Skin epidermis (tissue), 12 donors: ENCODE data around the gene KIF27.
"Not testable (repeated sequence)": the region's sequence is repeated elsewhere in the genome, so short reads cannot be mapped to it uniquely, and the experiment has no call there.

Experiments
- H3K27ac ChIP-seq, 21 experiments: fragments of 200-600 bp; sonication (generic) in 11 of 21; one replicate each; pipeline ENCODE4 v1.5.0; 2020; ENCODE audit warnings: mild to moderate bottlenecking in 3 of 21, inconsistent platforms in 2 of 21, moderate library complexity in 2 of 21
- H3K4me3 ChIP-seq, 7 experiments: fragments of 200-600 bp; sonication (generic) in 2 of 7; one replicate each; pipeline ENCODE4 v1.5.0; 2020; ENCODE audit warnings: inconsistent platforms in 2 of 7, mild to moderate bottlenecking in 2 of 7, moderate library complexity in 1 of 7

Gene KIF27, protein sequence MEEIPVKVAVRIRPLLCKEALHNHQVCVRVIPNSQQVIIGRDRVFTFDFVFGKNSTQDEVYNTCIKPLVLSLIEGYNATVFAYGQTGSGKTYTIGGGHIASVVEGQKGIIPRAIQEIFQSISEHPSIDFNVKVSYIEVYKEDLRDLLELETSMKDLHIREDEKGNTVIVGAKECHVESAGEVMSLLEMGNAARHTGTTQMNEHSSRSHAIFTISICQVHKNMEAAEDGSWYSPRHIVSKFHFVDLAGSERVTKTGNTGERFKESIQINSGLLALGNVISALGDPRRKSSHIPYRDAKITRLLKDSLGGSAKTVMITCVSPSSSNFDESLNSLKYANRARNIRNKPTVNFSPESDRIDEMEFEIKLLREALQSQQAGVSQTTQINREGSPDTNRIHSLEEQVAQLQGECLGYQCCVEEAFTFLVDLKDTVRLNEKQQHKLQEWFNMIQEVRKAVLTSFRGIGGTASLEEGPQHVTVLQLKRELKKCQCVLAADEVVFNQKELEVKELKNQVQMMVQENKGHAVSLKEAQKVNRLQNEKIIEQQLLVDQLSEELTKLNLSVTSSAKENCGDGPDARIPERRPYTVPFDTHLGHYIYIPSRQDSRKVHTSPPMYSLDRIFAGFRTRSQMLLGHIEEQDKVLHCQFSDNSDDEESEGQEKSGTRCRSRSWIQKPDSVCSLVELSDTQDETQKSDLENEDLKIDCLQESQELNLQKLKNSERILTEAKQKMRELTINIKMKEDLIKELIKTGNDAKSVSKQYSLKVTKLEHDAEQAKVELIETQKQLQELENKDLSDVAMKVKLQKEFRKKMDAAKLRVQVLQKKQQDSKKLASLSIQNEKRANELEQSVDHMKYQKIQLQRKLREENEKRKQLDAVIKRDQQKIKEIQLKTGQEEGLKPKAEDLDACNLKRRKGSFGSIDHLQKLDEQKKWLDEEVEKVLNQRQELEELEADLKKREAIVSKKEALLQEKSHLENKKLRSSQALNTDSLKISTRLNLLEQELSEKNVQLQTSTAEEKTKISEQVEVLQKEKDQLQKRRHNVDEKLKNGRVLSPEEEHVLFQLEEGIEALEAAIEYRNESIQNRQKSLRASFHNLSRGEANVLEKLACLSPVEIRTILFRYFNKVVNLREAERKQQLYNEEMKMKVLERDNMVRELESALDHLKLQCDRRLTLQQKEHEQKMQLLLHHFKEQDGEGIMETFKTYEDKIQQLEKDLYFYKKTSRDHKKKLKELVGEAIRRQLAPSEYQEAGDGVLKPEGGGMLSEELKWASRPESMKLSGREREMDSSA (N-terminal part only)

DNA sequence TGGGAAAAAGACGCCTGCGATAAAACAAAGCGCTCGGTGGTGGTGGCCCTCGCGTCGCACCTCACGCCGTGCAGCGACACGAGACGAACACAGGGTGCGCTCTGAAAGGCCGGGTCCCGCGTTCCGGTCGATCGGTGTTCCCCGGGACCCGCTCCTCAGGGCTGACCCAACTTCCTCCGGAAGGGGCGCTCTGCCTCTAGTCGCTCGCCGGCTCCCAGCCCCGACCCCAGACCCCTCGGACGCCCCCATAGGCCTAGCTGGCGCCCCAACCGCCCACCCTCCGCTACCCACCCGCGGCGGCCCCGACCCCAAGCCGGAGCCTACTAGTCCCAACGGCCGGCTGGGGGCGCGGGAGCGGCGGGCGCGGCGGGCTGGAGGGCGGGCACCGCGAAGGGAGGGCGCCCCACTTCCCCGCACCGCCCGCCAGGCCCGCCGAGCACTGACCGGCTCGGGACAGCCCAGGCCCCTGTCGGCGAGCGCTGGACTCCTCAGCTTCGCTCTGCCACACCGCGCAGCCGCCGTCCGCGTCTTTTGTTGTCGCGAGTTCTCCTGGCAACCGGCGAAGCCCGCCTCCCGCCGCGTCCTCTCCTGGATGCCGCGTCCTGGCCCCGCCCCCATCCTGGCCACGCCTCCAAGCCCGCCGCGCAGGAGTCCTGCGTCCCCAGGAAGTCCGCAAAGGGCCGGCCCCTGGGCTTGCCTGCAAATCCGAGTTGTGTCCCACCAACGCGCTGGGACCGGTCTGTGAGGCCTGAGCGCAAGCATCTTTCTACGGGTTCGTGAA is at the start of gene KIF27:
TSS of gene KIF27 (minus strand) at position 506 of the 781 bp plus-strand sequence. CDS start 5,841 bp downstream, outside the sequence.
- Histone ChIP-seq H3K27ac (peak within 1 kb of the TSS; percentile 82 to 100 (median 97)), H3K4me3 (peak within 1 kb of the TSS; percentile 58 to 98 (median 84))

DNA sequence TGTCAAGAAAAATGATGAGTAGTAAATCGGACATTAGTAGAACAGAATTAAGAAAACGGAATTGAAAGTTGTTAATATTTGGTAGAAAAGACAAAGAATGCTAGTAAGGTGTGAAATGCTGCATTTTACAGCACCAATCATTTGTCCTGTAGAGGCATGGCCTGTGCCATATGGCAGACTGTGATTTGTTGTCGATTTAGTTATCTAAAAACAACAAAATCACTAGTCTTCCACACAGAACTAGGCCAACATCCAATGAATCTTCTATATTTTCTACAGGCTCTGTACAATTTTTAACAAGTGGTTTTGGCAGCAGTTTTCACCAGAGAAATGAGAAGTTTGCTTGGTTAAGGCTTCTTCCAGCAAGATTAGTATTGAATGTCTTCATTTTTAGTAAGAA is 48.4 kb upstream of the KIF27 start:
- no peak overlapping the region for H3K27ac ChIP-seq
- H3K4me3 ChIP-seq: no peak overlapping the region

DNA sequence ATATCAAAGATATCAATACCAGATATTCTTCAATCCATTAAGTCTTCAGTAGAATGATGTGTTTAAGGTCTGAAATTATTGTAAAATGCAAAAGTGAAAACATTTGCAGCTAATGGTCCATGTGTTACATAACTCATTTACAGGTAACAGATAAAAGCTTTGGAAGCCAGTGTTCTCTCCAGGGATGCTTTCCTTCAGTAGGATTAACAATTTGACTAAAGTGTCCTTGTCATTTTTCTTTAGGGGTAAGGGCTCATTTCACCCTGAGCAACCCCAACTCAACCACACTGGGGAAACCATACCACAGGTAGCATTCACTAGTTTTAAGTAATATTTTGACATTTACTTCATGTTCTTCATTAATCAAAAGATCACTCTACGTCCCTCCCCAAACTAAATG is 45.8 kb upstream of the KIF27 start:
- H3K4me3 ChIP-seq: no peak overlapping the region
- no peak overlapping the region for H3K27ac ChIP-seq

DNA sequence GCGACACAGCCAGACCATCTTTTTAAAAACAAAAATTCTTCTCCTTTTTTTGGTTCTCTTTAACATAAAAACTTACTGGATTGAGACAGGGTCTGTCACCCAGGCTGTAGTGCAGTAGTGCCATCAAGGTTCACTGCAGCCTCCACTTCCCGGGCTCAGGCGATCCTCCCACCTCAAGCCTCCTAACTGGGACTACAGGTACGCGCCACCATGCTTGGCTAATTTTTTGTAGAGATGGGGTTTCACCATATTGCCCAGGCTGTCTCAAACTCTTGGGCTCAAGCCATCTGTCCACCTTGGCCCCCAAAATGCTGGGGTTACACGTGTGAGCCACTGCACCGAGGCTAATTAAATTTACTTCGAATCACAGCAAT is 45.0 kb upstream of the KIF27 start:
- no peak overlapping the region for H3K4me3 ChIP-seq
- H3K27ac ChIP-seq: no peak overlapping the region

DNA sequence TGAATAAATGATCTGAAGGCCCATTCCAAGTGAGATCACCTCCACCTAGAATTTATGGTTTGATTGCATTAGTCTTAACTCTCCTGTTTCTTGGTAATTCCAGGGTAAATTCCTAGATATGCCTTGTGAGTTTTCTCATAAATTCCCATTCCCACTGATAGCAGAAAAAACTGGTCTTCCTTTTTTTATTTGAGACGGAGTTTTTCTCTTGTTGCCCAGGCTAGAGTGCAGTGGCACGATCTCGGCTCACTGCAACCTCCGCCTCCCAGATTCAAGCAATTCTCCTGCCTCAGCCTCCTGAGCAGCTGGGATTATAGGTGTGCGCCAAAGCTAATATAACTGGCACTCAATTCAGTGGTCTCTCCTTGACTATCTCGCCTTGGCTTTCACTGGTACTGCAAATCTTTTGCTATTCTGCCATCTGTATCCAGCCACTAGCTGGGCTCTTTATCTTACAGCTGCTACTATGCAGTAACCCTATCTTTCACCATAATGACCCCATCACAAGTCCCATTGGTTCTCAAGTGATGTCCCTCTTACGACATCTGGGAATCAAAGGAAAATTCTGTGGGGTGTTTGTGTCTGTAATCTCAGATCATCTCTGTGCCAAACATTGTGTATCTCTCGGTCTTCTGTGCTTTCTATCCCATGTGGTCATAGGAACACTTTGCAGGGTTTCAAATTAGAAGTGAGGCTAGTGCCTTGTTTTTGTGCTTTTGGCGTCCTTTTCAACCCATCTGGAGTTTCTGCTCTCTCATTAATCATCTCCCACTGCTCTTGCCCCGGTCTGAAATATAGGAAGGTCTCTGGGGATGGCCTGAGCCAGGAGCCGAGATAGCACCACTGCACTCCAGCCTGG is 44.3 kb upstream of the KIF27 start:
- Histone ChIP-seq H3K4me3 (no peak overlapping the region), H3K27ac (no peak overlapping the region)

DNA sequence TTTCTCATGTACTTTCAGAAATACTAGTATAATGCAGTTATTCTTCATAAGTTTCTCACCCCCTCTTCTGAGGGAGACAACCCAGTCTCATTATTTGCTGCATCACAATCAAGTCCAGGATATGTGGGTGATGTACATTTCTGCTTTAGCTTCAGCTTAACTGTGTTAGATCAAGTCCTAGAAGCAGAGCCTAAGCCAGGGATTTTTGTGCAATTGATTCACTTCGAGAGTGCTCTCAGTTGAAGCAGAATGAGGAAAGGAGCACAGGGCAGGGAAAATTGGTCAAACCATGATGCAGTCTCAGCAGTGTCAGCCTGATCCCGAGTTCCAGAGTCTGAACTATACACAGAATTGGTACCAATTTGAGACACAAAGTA is 43.7 kb upstream of the KIF27 start:
- H3K4me3 ChIP-seq: no peak overlapping the region
- no peak overlapping the region for H3K27ac ChIP-seq

DNA sequence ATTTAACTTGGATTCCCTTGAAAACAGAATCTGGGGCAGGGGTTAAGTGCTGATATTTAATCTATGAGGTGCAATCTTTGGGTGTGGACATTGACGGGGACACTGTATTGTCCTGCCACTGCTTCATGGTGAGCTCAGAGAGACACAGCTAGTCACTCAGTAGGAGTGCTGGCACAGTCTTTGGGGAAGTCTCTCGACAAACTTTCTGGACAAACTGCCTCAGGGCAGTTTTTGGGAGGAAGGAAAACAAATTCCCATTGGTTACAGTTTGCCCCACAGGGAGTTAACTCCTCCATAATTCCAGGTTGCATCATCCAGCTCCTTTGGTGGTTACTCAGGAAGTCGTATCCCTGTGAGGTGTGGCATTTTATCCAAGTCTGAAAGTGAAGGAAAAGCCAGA is 40.9 kb upstream of the KIF27 start:
- H3K27ac ChIP-seq: no peak overlapping the region
- no peak overlapping the region for H3K4me3 ChIP-seq

DNA sequence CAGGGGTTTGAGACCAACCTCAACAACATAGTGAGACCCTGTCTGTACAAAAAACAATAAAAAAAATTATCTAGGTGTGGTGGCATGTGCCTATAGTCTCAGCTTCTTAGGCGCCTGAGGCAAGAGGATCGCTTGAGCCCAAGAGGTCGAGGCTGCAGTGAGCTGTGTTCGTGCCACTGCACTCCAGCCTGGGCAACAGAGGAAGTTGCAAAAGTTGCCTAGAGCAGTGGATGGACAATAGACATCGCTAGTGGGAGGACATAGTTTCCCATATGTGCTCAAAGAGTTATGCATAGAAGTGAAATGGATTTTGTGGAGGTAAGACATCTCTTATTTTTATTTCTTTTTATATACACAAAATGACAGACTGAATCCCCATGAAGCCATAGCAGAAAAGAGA is 39.8 kb upstream of the KIF27 start:
- Histone ChIP-seq H3K27ac (no peak overlapping the region), H3K4me3 (no peak overlapping the region)

DNA sequence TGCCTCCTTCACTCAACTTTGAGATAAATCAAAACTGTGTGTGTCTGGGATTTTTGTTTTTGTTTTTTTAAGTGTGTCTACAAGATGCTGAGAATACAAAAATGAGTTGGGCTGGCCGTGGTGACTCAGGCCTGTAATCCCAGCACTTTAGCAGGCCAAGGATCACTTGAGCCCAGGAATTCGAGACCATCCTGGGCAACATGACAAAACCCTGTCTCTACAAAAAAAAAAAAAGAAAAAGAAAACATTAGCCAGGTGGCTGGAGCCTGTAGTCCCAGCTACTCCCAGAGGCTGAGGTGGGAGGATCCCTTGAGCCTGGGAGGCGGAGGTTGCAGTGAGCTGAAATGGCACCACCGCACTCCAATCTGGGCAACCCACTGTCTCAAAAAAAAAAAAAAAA is 37.8 kb upstream of the KIF27 start:
- Histone ChIP-seq H3K4me3 (no peak overlapping the region), H3K27ac (no peak overlapping the region)

DNA sequence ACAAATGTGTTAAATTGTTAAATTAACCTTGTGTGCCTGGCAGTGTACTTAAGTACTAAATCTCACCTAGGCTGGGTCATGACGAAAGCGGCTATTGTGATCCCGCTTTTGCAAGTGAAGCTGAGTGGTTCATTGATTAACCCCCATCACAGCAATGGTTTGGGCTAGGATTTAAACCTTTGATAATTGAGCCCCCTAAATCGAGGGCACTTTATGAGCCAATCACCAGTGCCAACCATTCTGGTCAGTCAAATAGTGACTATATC is 35.9 kb upstream of the KIF27 start:
- Histone ChIP-seq H3K4me3 (peak overlapping the region; percentile 50 to 67 (median 61)), H3K27ac (peak overlapping the region in 17 of 21 experiments; percentile 76 to 95 (median 91))

DNA sequence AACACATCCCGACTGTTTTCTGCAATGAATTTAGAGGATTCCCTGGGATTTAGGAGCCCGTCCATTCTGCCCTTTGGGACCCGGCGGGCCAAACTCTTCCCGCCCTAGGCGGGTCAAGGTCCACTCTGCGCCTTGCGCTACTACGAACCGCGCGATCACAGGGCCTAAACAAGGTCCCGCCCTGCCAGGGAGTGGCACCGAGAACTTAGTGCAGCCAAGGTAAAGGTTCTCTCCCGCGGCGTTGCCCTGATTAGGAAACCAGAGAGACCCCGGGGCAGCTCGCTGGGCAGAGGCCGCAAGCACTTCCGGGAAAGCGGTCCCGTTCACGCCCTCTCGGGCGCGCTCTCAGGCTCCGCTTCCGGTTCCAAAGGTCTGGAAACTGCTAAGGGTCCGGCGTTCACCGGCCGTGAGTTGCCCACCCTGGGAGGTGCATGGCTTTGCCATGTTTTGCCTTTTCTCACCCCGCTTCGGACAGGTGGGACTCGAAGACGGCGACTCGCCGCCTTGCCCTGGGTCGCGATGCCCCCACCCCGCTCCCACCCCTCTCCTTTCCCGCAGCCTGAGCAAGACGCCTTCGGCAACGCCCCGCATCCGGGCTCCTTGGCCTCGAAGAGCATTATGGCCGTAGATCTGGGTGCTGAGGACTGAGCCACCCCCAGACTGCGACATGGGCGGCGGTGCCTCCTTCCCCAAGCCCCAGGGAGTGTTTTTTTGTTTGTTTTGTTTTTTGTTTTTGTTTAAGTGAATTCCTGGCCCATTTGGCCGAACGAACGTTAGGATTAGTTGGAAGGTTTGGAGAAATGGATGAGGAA is 35.4 kb upstream of the KIF27 start:
- Histone ChIP-seq H3K27ac (peak overlapping the region; percentile 47 to 95 (median 89)), H3K4me3 (peak overlapping the region; percentile 50 to 67 (median 61))

DNA sequence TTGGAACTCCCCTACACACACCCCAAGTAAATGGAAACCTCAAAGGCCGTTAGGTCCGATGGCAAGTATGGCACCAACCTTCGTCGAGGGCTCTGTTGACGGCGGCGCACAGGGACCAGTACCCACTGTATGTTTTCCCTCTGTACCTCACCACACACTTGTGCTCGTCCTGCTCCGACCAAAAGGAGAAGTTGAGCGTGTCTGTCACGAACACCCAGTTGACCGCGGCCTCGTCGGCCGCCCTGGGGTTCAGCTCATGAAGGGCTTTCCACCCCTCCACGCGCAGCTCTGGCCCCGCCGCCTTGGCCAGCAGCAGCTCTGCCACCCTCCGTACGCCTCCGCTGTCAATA is 34.8 kb upstream of the KIF27 start:
- Histone ChIP-seq H3K4me3 (peak overlapping the region; percentile 50 to 67 (median 61)), H3K27ac (peak overlapping the region; percentile 47 to 95 (median 89))

DNA sequence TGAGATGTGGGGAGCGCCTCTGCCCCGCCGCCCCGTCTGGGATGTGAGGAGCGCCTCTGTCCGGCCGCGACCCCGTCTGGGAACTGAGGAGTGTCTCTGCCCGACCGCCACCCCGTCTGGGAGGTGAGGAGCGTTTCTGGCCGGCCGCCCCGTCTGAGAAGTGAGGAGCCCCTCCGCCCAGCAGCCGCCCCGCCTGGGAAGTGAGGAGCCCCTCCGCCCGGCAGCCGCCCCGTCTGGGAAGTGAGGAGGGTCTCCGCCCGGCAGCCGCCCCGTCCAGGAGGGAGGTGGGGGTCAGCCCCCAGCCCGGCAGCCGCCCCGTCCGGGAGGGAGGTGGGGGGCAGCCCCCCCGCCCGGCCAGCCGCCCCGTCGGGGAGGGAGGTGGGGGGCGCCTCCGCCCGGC is 26.9 kb upstream of the KIF27 start:
- not testable (repeated sequence) for H3K27ac ChIP-seq, H3K4me3 ChIP-seq

DNA sequence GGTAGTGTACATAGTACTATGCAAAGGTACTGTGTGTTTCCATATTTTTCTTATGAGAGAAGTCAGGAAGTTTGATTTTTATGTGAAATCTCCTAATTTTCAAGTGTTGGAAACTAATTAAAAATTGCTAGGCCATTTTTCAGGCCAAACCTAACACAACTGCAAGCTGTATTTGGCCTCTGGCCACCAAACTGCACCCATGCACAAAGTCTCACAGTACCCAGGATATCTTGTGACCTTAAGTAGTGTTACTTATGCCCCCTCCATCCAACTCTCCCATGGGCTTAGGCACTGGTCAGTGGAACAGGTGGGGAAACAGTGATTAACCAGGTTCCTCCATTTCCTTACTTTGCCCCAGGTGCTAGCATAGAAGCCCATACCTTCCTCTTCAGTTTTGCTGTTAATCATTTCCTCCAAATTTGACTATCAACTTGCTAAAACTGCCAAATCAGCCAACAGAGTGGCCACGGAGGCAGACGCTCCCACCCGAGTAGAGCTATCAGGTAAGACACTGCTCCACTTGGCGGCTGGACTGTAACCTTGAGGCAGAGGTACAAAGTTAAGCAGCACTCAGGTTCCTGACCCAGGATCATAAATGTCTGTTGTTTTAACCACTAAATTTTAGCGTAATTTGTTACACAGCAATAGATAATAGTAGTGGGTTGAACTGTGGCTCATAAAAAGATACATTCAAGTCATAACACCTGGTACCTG is 19.5 kb upstream of the KIF27 start:
- no peak overlapping the region for H3K4me3 ChIP-seq
- H3K27ac ChIP-seq: no peak overlapping the region

DNA sequence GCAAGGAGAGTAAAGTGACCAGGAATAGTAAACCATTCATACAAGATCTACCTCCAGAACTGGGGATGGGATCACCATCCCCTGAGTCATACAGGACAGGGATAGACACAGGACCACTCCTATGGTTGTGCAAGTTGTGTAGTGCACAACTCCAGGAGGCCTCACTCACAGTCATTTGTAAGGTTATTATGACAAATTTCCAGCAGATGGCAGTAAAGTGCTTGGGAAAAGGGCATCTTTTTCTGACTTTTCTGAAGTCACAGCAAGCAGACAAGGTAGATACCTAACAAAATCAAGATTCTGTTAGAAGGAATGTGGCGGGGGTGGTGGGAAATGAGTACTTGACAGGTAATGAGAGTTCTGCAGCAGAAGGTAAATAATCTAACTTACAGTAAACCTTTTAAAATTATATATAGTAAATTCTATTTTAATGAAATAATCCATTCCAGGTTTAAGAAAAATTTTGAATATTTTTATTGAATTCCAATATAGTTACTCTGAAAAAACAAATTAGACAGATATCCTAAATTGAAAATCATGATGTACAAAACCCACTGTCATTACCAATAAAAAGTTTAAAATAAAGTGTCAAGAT is 16.7 kb upstream of the KIF27 start:
- Histone ChIP-seq H3K4me3 (no peak overlapping the region), H3K27ac (no peak overlapping the region)

DNA sequence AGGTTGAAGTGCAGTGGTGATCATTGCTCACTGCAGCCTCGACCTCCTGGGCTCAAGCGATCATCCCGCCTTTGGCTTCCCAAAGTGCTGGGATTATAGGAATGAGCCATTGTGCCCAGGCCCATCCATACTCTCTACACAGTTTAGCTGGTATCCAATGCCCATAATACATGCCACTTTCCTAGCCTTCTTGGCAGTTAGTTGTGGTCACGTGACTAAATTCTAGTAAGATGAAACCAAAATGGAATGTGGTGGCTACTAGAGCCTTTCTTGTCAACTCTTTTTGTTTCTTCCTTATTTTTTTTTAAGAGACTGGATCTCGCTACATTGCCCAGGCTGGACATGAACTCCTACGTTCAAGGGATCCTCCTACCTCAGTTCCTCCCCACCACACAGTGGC is 15.3 kb upstream of the KIF27 start:
- H3K27ac ChIP-seq: no peak overlapping the region

More for the DNA sequence above, 15.3 kb upstream of the KIF27 start:
- no peak overlapping the region for H3K4me3 ChIP-seq
